SU-DHL-6 (cell line): ENCODE results near the gene C6orf132.

Experiments
- H2AFZ ChIP-seq: fragments of 200-600 bp; sonication (generic); 2 replicates; pipeline ENCODE4 v1.6.1; 2014; ENCODE audit warnings: low read depth, mild to moderate bottlenecking, moderate library complexity, mixed read lengths, antibody characterized with exemption, low read length; ENCODE audit not compliant: severe bottlenecking
- H3F3A ChIP-seq: fragments of 200-600 bp; shearing (Covaris generic); 2 replicates; pipeline ENCODE4 v1.6.0; 2016; ENCODE audit warnings: antibody characterized with exemption, mild to moderate bottlenecking; ENCODE audit not compliant: insufficient read depth
- H3K27ac ChIP-seq: fragments of 200-600 bp; sonication (generic); 2 replicates; pipeline ENCODE4 v1.5.1; 2016; ENCODE audit warnings: low read depth, mild to moderate bottlenecking, low read length, moderate library complexity, mixed read lengths
- H3K27me3 ChIP-seq: fragments of 200-600 bp; sonication (generic), shearing (Covaris generic); 2 replicates; pipeline ENCODE4 v1.6.0; 2014; ENCODE audit warnings: mild to moderate bottlenecking, low read length
- H3K36me3 ChIP-seq: fragments of 200-600 bp; sonication (generic); 2 replicates; pipeline ENCODE4 v1.6.1; 2014; ENCODE audit warnings: mild to moderate bottlenecking, low read length, mixed read lengths
- H3K4me2 ChIP-seq: fragments of 300-600, 200-600 bp; shearing (Covaris generic), sonication (generic); 2 replicates; pipeline ENCODE4 v1.6.0; 2014; ENCODE audit warnings: low read length, low read depth, mild to moderate bottlenecking; ENCODE audit not compliant: poor library complexity, severe bottlenecking
- H3K4me3 ChIP-seq: fragments of 200-600 bp; sonication (generic); 2 replicates; pipeline ENCODE4 v1.5.1; 2014; ENCODE audit warnings: antibody characterized with exemption, low read length, mild to moderate bottlenecking, mixed read lengths; ENCODE audit not compliant: insufficient read depth, poor library complexity, severe bottlenecking
- H3K79me2 ChIP-seq: fragments of 200-600 bp; sonication (generic); 2 replicates; pipeline ENCODE4 v1.6.1; 2014; ENCODE audit warnings: mild to moderate bottlenecking, low read length, moderate library complexity; ENCODE audit not compliant: insufficient read depth
- H3K9ac ChIP-seq: fragments of 200-600 bp; sonication (generic); 2 replicates; pipeline ENCODE4 v1.7.0; 2014; ENCODE audit warnings: mild to moderate bottlenecking, low read length
- H3K9me2 ChIP-seq: fragments of 200-600 bp; sonication (generic); replicated peaks from 2 replicates; pipeline ENCODE4 v1.6.1; 2014; ENCODE audit warnings: low read length; ENCODE audit not compliant: insufficient read depth
- H3K9me3 ChIP-seq: fragments of 200-600 bp; sonication (generic); 2 replicates; pipeline ENCODE4 v1.6.1; 2014; ENCODE audit warnings: low read length, mixed read lengths; ENCODE audit not compliant: insufficient read depth
- H4K20me1 ChIP-seq: fragments of 200-600 bp; sonication (generic); 2 replicates; pipeline ENCODE4 v1.6.1; 2014; ENCODE audit warnings: low read depth, mild to moderate bottlenecking, antibody characterized with exemption, low read length, moderate library complexity, mixed read lengths
- CTCF ChIP-seq: fragments of 200-600 bp; sonication (generic); IDR thresholded peaks from one replicate; pipeline ENCODE4 v1.5.1; 2017; ENCODE audit warnings: antibody characterized with exemption, mild to moderate bottlenecking, low read length, moderate library complexity; ENCODE audit not compliant: insufficient read depth, poor library complexity, severe bottlenecking
- EZH2phosphoT487 ChIP-seq: fragments of 200-600 bp; sonication (generic), shearing (Covaris generic); conservative IDR thresholded peaks from 2 replicates; pipeline ENCODE4 v1.6.1; 2018; ENCODE audit warnings: mild to moderate bottlenecking, antibody characterized with exemption, low read length, moderate library complexity, mixed read lengths

The C6orf132 gene

DNA sequence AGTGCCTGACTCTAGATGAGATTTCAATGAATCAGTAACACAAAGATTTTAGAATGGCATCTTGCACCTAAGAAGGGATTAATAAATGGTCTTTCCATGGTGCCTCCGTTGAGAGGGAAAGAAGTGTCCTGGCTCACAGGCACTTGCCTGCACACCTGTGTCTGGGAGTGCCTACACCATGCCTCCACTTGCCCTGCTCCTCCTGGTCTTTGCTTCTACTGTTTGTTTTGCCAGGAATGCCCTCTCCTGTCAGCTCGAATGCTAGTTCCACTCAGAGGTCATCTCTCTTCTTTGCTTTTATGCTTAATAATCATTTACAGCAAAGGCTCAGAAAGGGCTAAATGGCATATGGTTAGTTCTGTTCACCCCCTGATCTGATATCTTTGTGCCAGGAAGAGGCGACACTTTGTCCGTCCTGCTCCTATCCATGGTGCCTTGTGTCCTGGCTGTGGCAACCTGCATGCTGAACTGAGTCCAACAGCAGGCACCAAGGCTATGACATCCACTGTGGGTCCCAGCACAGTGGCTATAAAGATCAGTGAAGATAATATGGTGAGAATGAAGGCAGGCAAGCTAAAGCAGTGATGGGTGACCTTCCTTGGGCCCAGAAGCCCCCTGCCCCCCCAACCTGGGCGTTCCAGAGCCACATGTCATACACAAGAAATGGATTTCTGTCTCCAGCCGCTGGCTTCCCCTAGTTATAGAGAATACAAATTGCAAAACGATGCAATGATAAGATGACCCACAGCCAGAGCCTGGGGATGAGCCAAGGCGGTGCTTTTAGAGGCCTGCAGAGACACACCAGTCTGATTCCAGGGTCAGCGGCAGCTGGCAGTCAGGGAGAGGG is 1.4 kb downstream of the C6orf132 start:
- Histone ChIP-seq H3K9me3 (no peaks in the 10 kb centered on the region), H3K9me2 (no peaks in the 10 kb centered on the region), H3K36me3 (no peaks in the 10 kb centered on the region), H4K20me1 (no peaks in the 10 kb centered on the region), H3K79me2 (no peaks in the 10 kb centered on the region), H2AFZ (no peak overlapping the region), H3K27ac (no peak overlapping the region), H3K9ac (no peak overlapping the region), H3K4me2 (no peak overlapping the region), H3K27me3 (no peaks in the 10 kb centered on the region), H3F3A (no peaks in the 10 kb centered on the region), H3K4me3 (no peak overlapping the region)
- TF ChIP-seq CTCF (no peak), EZH2phosphoT487 (no peak)

- no peaks in the 10 kb centered on the region for H3K27me3 ChIP-seq
- H3K9me3 ChIP-seq = no peaks in the 10 kb centered on the region
- no peaks in the 10 kb centered on the region for H3K79me2 ChIP-seq
- no peak overlapping the region for H3K27ac ChIP-seq
- H3F3A ChIP-seq = no peaks in the 10 kb centered on the region
- H3K9me2 ChIP-seq = no peaks in the 10 kb centered on the region
- no peak overlapping the region for H3K9ac ChIP-seq
- H4K20me1 ChIP-seq = no peaks in the 10 kb centered on the region
- H3K4me2 ChIP-seq = no peak overlapping the region
- no peaks in the 10 kb centered on the region for H3K36me3 ChIP-seq
- no peak overlapping the region for H3K4me3 ChIP-seq
- TF ChIP-seq EZH2phosphoT487 (no peak), CTCF (no peak)
- H2AFZ ChIP-seq = no peak overlapping the region
Measured at GRCh38 chr6:42140032-42140431, 2.4 kb downstream of the C6orf132 start.

GRCh38 chr6:42138630-42139619 is 3.5 kb downstream of the C6orf132 start:
- Histone ChIP-seq H4K20me1 (no peaks in the 10 kb centered on the region), H3K9me2 (no peaks in the 10 kb centered on the region), H3K9ac (no peak overlapping the region), H3K27ac (no peak overlapping the region), H3F3A (no peaks in the 10 kb centered on the region), H3K4me3 (no peak overlapping the region), H3K4me2 (no peak overlapping the region), H3K27me3 (no peaks in the 10 kb centered on the region), H2AFZ (no peak overlapping the region), H3K36me3 (no peaks in the 10 kb centered on the region), H3K79me2 (no peaks in the 10 kb centered on the region), H3K9me3 (no peaks in the 10 kb centered on the region)
- TF ChIP-seq CTCF (no peak), EZH2phosphoT487 (no peak)
